Caco-2 (cell line): ENCODE data around the gene PFKP. TPM values are rescaled to one million over a fixed set of nuclear protein-coding genes. Genes with fewer than 3 reads are reported as not detected.

Source experiments
- BruUV-seq: library from RNA; stranded (reverse); fragments of 400-500 nt; replicated peaks from 2 replicates; lab custom pipeline; 2021; lab: Mats Ljungman, UMichigan
- CTCF ChIA-PET: fragments of 300-600 bp; sonication (Branson Sonifier 250); formaldehyde crosslinking; loops from one replicate; lab custom pipeline; 2022; ENCODE audit warnings: antibody characterized with exemption; lab: Charles Lee
- POLR2A ChIA-PET: fragments of 300-600 bp; sonication (Branson Sonifier 250); formaldehyde crosslinking; loops from one replicate; lab custom pipeline; 2022; ENCODE audit warnings: antibody characterized with exemption; lab: Charles Lee
- DNase-seq, 2 experiments: peaks; one replicate each; pipeline versions ENCODE4 v3.0.0 to v3.0.0-alpha.2; 2020 to 2022
- H3K27me3 ChIP-seq: replicated peaks from 2 replicates; pipeline ENCODE4 v1.6.0; 2011; ENCODE audit warnings: low read length; ENCODE audit not compliant: control insufficient read depth, insufficient read depth
- H3K36me3 ChIP-seq: 2 replicates; pipeline ENCODE4 v1.5.1; 2011; ENCODE audit warnings: low read length; ENCODE audit not compliant: control insufficient read depth, insufficient read depth
- H3K4me1 ChIP-seq: fragments of 250-450 bp; sonication (Bioruptor Pico); 2 replicates; pipeline ENCODE4 v1.5.1; 2020; ENCODE audit warnings: mild to moderate bottlenecking
- H3K4me3 ChIP-seq: 2 replicates; pipeline ENCODE4 v1.5.1; 2011; ENCODE audit warnings: low read depth, mild to moderate bottlenecking, control low read depth, low read length
- H3K9me3 ChIP-seq: fragments of 250-450 bp; sonication (Bioruptor Pico); 2 replicates; pipeline ENCODE4 v1.5.1; 2020; ENCODE audit warnings: mild to moderate bottlenecking, moderate library complexity
- H3K27ac Mint-ChIP-seq: one replicate; pipeline ENCODE4 v1.8.0; 2022; ENCODE audit warnings: mixed read lengths; ENCODE audit not compliant: unreplicated experiment
- H3K27me3 Mint-ChIP-seq: one replicate; pipeline ENCODE4 v1.8.0; 2022; ENCODE audit warnings: mixed read lengths; ENCODE audit not compliant: insufficient read depth, unreplicated experiment
- H3K36me3 Mint-ChIP-seq: one replicate; pipeline ENCODE4 v1.8.0; 2022; ENCODE audit warnings: mild to moderate bottlenecking, mixed read lengths; ENCODE audit not compliant: insufficient read depth, unreplicated experiment
- H3K4me1 Mint-ChIP-seq: one replicate; pipeline ENCODE4 v1.8.0; 2022; ENCODE audit warnings: low read depth, mixed read lengths; ENCODE audit not compliant: unreplicated experiment
- H3K4me3 Mint-ChIP-seq: one replicate; pipeline ENCODE4 v1.8.0; 2022; ENCODE audit warnings: mild to moderate bottlenecking, moderate library complexity, mixed read lengths; ENCODE audit not compliant: unreplicated experiment
- H3K9me3 Mint-ChIP-seq: one replicate; pipeline ENCODE4 v1.8.0; 2022; ENCODE audit warnings: mixed read lengths; ENCODE audit not compliant: unreplicated experiment
- intact Hi-C: fragments of 100-400 bp; cut with micrococcal nuclease; formaldehyde crosslinking; loops from one replicate; pipeline ENCODE4 v1.10.0; 2022; ENCODE audit not compliant: unreplicated experiment
- total RNA-seq: library from RNA; stranded (reverse); gene quantifications from 2 replicates; pipeline ENCODE4 v1.2.3, GENCODE V29; 2022
- TF ChIP-seq, protein P1 (sequence below), 2 experiments: fragments of 200-600 bp in 1 of 2; IDR thresholded peaks; 1 replicate in 1 of 2; 2 replicates in 1 of 2; pipeline versions ENCODE4 v1.5.1 to v1.8.0; 2011 to 2022; ENCODE audit warnings: antibody characterized with exemption in 1 of 2, control low read depth in 1 of 2, inconsistent platforms in 1 of 2, low read depth in 1 of 2, low read length in 1 of 2, mild to moderate bottlenecking in 1 of 2, moderate library complexity in 1 of 2; ENCODE audit not compliant: insufficient read depth in 1 of 2, severe bottlenecking in 1 of 2, unreplicated experiment in 1 of 2

PFKP gene
- total RNA-seq, 1 experiment from 2014 or later: 218 TPM

- Mint-ChIP-seq H3K36me3 (peaks cover 20% of the 10 kb centered on the region), H3K4me1 (peaks cover 8% of the 10 kb centered on the region), H3K9me3 (no peaks in the 10 kb centered on the region), H3K4me3 (peak within 1 kb of the TSS; percentile 79), H3K27me3 (peaks cover 6% of the 10 kb centered on the region), H3K27ac (peak within 1 kb of the TSS; percentile 81)
- no TSS peak for BruUV-seq
- Histone ChIP-seq H3K4me3 (peak within 1 kb of the TSS; percentile 99), H3K4me1 (peaks cover 5% of the 10 kb centered on the region; the same call in 1 of the 2 replicates), H3K27me3 (no peaks in the 10 kb centered on the region), H3K9me3 (no peaks in the 10 kb centered on the region), H3K36me3 (no peaks in the 10 kb centered on the region; the same call in 1 of the 2 replicates)
- TF ChIP-seq, protein P1, sequence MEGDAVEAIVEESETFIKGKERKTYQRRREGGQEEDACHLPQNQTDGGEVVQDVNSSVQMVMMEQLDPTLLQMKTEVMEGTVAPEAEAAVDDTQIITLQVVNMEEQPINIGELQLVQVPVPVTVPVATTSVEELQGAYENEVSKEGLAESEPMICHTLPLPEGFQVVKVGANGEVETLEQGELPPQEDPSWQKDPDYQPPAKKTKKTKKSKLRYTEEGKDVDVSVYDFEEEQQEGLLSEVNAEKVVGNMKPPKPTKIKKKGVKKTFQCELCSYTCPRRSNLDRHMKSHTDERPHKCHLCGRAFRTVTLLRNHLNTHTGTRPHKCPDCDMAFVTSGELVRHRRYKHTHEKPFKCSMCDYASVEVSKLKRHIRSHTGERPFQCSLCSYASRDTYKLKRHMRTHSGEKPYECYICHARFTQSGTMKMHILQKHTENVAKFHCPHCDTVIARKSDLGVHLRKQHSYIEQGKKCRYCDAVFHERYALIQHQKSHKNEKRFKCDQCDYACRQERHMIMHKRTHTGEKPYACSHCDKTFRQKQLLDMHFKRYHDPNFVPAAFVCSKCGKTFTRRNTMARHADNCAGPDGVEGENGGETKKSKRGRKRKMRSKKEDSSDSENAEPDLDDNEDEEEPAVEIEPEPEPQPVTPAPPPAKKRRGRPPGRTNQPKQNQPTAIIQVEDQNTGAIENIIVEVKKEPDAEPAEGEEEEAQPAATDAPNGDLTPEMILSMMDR (IDR thresholded peaks at IDR 0.05; ENCODE audit: insufficient read depth in 1 of 2, low read depth in 1 of 2, low read length in 1 of 2, severe bottlenecking in 1 of 2, unreplicated experiment in 1 of 2): no peak
- intact Hi-C loops: loop anchor here (1.0 to 5.0 kb wide), 4 partner anchors 42 to 570 kb away; no protein-coding TSS in a partner anchor
- ChIA-PET POLR2A (interaction anchor here (0.6 to 1.8 kb wide), 11 partner anchors 9 to 680 kb away, joined by 3 to 15 read pairs (median 4); no protein-coding TSS in a partner anchor), CTCF (interaction anchor here (0.6 to 2.3 kb wide), 5 partner anchors 21 to 1115 kb away, joined by 3 to 9 read pairs (median 3); no protein-coding TSS in a partner anchor)
- peak; percentile 100 for DNase-seq
These were observed 105.3 kb downstream of the PFKP start, which contains the start of gene PITRM1 for GRCh38 chr10:3172446-3173170. Gene PITRM1 (minus strand): TSS chr10:3172782. CDS start chr10:3172772, 10 bp downstream.

- no peaks in the 10 kb centered on the region; the same call in 1 of the 2 replicates for H3K36me3 ChIP-seq
- H3K4me1 ChIP-seq: peaks cover 5% of the 10 kb centered on the region; the same call in 1 of the 2 replicates
- H3K9me3 Mint-ChIP-seq: no peaks in the 10 kb centered on the region
- intact Hi-C loops: loop anchor here (1.0 to 5.0 kb wide), 4 partner anchors 43 to 569 kb away; no protein-coding TSS in a partner anchor
- TF ChIP-seq, protein P1 (IDR thresholded peaks at IDR 0.05; ENCODE audit: insufficient read depth in 1 of 2, low read depth in 1 of 2, low read length in 1 of 2, severe bottlenecking in 1 of 2, unreplicated experiment in 1 of 2): no peak
- peak overlapping the region; percentile 79 for H3K4me3 Mint-ChIP-seq
- POLR2A ChIA-PET: interaction anchor here (1.0 to 1.8 kb wide), 6 partner anchors 78 to 680 kb away, joined by 3 to 14 read pairs (median 4); no protein-coding TSS in a partner anchor
- peak overlapping the region; percentile 39 for H3K4me3 ChIP-seq
- peaks cover 8% of the 10 kb centered on the region for H3K4me1 Mint-ChIP-seq
- DNase-seq: peak; percentile 100
- peaks cover 14% of the 10 kb centered on the region for H3K36me3 Mint-ChIP-seq
- H3K27ac Mint-ChIP-seq: peak overlapping the region; percentile 81
- H3K27me3 Mint-ChIP-seq: peaks cover 8% of the 10 kb centered on the region
- BruUV-seq: no TSS peak
- no peaks in the 10 kb centered on the region for H3K27me3 ChIP-seq
- CTCF ChIA-PET: interaction anchor here (0.9 to 2.3 kb wide), 3 partner anchors 24 to 482 kb away, joined by 3 to 9 read pairs (median 3); no protein-coding TSS in a partner anchor
- no peaks in the 10 kb centered on the region for H3K9me3 ChIP-seq
These were observed 106.0 kb downstream of the PFKP start for GRCh38 chr10:3173171-3173878.

DNA sequence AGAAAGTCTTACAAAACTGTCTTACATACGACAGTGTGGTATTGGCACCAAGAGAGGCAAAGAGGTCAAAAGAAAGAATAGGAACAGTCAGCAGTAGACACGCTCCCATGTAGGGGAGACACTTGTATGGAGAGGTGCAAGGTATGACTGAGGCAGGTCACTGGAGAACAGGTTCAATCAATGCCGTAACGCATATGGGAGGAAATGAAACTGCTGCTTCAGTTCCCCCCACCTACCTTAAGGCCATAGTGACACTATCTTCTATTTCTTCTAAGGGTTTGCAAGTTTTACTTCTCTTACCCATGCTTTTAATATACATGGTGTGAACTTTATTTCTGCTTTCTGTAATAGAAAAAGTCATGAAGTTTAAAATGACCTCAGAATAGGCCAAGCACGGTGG lies 110.7 kb downstream of the PFKP start:
- CTCF ChIA-PET: no interaction called here

More for the DNA sequence above, 110.7 kb downstream of the PFKP start:
- peak in 1 of 2 experiments; percentile 2 for DNase-seq
- Histone ChIP-seq H3K27me3 (no peaks in the 10 kb centered on the region), H3K4me1 (peaks cover 5% of the 10 kb centered on the region; the same call in 1 of the 2 replicates), H3K4me3 (no peak overlapping the region), H3K36me3 (no peaks in the 10 kb centered on the region), H3K9me3 (no peaks in the 10 kb centered on the region)
- TF ChIP-seq, protein P1 (IDR thresholded peaks at IDR 0.05; ENCODE audit: insufficient read depth in 1 of 2, low read depth in 1 of 2, low read length in 1 of 2, severe bottlenecking in 1 of 2, unreplicated experiment in 1 of 2): no peak
- H3K4me3 Mint-ChIP-seq: no peak overlapping the region
- no peaks in the 10 kb centered on the region for H3K9me3 Mint-ChIP-seq
- H3K27ac Mint-ChIP-seq: no peak overlapping the region
- POLR2A ChIA-PET: no interaction called here
- peaks cover 26% of the 10 kb centered on the region for H3K27me3 Mint-ChIP-seq
- H3K4me1 Mint-ChIP-seq: peaks cover 8% of the 10 kb centered on the region
- peaks cover 6% of the 10 kb centered on the region for H3K36me3 Mint-ChIP-seq
- intact Hi-C loops: no loop called here
- BruUV-seq: no TSS peak
